Stimulated activated CD4-positive, alpha-beta T cell treated with anti-CD3 and anti-CD28 coated beads, Interleukin-1b, Interleukin-23, amount 100 ng/mL, for 1 hour (primary cell): ENCODE measurements around the gene RAET1L.
"Not testable (repeated sequence)": the region's sequence is repeated elsewhere in the genome, so short reads cannot be mapped to it uniquely, and the experiment has no call there.

ENCODE experiments used
- DNase-seq, 2 donors: peaks; one replicate each; pipeline ENCODE4 v3.0.0-alpha.2; 2020; ENCODE audit warnings: low read depth in 2 of 2

The RAET1L gene

DNA sequence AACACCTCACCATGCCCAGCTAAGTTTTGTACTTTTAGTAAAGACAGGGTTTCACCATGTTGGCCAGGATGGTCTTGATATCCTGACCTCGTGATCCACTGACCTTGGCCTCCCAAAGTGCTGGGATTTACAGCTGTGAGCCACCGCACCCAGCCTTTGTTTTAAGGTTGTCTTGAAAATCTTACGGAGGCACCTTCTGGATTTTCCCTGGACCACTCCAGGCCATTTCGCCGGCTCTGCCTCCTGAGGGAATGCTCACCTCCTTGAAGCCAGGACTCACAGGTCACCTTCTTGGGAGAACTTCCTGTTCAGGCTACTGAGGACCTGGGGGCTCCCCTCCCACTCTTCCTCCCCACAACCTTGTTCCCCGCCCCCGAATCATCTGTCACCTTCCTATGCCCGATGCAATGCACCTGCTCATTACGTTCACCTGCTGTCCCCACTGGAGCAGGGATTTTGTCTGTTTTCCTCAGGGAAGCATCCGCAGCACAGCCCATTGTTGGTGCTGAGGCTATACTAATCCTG is 19.4 kb upstream of the RAET1L start:
- no peak for DNase-seq

DNA sequence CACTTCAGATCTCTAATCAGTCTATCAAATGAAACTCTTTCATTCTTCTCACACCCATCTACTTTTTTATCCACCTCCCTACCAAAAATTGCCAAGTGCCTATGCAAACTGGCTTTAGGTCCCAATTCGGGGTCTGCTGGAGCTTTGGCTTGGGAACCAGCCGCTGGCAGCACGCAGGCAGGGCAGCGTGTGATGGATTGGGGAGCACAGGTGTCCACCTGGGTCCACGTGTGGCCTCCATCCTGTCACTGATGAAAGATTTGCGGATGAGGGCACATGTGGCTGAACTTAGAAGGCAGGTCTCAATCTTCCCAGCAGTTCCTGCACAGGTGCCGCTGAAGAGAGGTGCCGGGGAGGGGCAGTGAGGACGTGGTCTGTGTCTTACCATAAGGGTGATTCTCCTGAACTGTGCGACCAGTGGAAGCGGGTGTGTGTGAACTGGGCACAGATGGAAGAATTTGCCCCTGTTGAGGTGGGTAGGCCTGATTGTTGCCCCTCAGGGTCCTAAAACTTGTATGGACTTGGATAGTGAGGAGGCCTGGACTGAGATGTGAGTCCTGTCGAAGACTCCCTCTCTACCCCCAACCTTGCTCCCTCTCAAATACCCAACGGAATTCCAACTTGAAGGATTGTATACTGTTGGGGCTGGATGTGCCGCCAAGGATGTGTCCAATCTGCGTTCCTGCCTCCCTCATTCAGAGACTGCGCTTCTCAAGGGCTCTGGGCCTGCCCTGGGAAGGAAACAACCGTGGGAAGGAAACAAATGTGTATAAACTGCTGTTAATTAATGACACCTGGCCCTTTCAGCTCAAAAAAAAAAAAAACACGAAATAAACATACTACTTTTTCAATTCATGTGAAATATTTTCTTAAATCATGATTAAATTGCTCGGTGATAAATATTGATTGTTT is 18.4 kb upstream of the RAET1L start:
- no peak for DNase-seq

DNA sequence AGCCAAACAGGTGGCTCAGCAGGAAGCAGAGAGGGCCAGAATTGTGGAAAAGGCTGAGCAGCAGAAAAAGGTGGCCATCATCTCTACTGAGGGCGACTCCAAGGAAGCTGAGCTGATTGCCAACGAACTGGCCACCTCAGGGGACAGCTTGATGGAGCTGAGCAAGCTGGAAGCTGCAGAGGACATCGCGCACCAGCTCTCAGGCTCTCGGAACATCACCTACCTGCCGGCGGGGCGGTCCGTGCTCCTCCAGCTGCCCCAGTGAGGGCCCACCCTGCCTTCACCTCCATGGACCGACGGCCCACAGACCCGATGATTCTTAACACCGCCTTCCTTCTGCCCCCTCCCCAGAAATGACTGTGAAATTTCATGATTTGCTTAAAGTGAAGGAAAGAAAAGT is 17.8 kb upstream of the RAET1L start:
- no peak for DNase-seq

DNA sequence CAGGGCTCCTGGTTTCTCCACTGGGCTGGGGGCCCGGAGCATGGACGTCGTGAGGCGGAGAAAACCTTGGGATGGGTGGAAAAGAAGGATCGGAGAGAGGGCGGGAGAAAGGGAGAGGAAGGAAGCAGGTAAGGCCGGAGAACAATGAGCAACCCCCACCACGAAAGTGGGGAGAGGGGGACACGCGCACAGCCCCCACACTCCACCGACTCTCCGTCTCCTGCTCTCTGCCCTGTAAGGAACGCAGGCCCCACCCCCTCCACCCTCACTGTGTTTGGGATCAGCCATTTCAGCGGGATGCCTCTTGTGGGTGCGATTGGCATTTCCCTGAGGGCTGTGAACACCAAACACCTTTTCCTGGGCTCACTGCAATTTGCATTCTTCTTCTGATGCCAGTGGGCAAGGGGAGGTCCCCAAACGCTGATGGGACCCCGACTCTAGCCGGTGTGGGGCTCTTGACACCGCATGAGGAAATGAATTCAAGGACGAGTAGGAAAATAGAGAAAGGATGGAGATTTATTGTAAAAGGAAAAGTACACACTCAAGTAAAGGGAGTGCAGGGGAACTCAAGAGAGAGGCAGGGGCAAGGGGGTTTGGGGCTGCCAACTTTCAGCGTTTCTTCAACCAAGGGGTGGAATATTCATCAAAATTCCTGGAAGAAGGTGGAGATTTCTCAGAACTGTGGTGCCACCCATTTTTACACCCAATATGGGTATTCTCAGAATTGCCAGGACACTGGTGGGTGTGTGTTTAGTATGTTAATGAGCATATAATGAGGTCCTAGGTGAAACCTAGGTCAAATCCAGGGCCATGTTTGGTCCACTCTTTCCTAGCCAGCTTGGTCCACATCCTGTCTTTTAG is 13.1 kb upstream of the RAET1L start:
- DNase-seq = no peak

DNA sequence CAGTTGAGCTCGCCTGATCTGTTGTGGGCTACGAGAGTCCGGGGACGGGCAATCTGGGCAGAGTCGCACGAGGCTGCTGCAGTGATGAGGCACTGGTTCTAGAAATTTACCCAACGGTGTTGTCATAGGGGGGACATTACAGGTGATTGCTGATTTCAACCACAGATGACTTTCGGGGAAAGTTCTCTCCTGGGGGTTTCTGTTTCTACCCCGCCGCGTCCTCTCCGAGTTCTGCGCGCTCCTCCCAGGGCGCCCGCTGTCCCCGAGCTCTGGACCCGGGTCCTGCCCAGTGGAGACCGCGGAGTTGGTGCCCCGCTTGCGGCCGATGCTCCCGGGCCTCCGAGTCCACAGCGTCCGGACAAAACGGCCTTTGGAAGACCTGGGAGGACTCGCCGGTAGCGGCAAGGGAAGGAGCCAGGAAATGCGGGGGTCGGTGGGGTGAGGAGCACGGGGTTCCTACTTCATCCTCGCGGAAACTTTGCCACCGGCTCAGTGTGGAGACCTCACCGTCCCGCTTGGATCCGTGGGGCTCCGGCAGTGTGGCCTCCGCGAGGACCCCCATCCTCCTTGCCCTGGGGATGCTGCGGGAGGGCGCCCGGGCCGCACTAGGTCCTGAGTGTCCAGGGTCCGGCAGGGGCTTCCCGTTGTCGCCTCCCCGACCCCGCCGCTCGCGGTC is 12.3 kb upstream of the RAET1L start:
- no peak for DNase-seq

DNA sequence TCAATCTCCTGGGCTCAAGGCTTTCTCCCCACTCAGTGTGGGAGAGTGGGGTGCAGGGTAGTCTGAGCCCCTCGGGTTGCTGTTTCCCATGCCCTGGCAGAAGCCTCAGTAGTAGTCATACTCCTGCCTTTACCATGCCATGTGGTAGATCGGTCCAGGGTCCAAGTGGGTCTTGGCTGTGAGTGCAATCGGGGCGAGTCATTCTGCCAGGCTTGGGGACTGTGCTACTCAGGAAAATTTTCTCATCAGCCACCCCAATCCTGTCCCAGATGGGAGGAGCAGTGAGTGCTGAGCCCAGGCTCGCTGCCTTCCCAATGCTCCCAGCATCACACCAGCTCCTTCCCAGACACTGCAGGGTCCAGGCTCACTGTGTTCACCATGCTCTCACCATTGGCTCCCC is 10.7 kb upstream of the RAET1L start:
- DNase-seq = no peak

DNA sequence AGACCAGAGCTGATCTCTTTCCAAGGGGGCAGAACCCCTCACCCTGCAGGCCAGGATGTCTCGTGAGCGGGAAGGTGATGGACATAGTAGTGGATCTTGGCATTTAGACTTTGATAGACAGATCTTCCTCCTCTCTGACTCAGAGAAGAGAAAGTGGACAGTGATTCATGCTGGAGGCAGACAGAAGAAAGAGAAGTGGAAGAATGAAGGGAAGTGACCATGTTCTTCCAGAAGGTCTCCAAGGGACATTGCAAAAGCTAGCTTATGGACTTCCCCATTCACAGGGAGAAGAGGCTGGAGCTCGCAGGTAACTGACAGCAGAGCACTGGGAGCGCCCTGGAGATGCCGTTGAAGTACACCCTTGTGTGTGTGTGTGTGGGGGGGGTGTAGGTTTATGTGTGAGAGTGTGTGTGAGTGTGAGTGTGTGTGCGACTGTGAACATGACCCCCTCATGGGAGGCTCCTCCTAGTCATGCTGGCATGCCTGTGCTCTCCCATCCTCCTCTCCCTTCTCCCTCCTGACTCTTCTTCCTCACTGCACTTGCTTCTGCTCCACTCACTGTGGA is 8.0 kb upstream of the RAET1L start:
- no peak for DNase-seq

DNA sequence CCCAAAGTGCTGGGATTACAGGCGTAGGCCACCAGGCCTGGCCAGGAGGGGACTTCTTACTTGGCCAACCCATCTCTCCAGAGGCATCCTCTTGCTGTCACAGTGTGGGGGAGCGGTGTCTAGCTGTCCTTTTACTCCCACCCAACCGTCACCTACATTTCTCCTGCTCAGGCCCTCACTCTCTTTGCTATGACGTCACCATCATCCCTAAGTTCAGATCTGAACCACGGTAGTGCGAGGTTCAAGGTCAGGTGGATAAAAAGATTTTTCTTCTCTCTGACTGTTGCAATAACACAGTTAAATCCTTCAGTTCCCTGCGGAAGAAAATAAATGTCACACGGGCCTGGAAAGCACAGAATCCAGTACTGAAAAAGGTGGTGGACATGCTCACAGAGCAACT is 7.3 kb upstream of the RAET1L start:
- no peak for DNase-seq

DNA sequence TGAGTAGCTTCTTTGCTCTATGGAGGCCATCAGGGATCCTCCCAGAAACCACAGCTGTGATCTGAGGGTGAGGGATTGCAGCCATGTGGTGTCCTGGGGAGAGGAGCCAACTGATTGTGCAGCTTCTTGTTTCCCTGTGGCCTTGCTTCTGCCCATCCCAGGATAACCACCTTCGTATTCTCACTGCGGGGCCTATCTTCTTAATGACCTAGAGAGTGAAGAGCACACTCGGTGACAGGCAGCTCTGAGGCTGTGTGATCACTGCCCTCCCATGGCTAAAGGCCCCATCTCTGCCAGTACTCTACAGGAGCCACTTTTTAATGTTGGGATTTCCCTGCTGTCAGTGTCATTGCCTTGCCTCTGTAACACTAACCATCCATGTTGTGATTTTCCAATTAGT is 5.3 kb upstream of the RAET1L start:
- no peak for DNase-seq

DNA sequence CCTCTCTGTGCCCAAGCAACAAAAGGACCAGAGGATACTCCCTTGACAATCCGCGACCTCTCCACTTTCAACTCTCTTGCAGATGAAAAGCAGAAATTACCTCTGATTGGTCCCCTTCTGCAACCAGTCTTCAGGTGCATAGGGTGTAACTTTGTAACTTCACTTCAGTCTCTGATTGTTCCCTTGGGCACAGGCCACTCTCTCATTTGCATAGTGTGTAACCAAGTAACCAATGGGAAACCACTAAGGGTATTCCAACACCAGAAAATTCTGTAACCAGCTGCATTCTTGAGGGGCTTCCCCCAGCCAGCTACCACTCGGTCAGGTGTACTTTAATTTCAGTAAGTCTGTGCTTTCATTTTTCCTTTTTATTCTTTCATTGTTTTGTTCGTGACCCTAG is 4.4 kb upstream of the RAET1L start:
- no peak for DNase-seq

DNA sequence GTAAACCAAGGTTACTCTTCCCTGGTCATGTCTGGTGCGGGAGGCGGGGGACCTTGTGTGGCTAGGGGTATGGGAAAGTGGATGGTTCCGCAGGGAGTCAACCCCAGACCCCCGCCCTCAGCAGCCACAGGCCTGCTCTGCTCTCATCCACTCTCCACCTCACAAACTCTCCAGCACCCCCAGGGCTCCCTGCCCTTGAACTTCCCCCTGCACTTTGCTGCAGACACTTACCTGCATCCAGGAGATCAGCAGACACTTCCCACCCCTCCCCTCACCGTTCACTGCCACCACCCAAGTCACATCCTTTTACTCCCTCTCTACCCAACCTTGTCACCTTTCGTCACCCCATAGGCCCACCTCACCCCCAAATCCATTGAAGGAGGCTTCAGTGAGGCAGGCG is 3.9 kb upstream of the RAET1L start:
- DNase-seq = no peak

DNA sequence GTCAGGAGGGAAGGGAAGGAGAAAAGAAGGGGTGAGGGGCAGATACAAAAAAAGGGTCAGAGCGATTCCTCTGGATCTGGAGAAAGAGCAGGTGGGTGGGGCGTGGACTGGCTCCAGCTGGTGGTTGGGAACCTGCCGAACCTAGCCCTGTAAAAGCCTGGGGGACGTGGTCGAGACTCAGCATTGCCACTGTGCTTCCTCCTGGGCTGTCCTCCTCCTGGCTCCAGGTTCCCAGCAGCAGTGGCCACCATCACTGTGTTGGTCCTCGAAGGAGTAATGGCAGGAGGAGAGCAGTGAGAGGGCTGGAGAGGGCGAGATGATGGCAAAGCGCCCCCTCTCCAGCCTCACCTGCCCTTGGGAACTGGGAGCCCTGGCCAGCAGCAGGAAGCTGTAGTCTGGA is 3.5 kb upstream of the RAET1L start:
- no peak for DNase-seq

DNA sequence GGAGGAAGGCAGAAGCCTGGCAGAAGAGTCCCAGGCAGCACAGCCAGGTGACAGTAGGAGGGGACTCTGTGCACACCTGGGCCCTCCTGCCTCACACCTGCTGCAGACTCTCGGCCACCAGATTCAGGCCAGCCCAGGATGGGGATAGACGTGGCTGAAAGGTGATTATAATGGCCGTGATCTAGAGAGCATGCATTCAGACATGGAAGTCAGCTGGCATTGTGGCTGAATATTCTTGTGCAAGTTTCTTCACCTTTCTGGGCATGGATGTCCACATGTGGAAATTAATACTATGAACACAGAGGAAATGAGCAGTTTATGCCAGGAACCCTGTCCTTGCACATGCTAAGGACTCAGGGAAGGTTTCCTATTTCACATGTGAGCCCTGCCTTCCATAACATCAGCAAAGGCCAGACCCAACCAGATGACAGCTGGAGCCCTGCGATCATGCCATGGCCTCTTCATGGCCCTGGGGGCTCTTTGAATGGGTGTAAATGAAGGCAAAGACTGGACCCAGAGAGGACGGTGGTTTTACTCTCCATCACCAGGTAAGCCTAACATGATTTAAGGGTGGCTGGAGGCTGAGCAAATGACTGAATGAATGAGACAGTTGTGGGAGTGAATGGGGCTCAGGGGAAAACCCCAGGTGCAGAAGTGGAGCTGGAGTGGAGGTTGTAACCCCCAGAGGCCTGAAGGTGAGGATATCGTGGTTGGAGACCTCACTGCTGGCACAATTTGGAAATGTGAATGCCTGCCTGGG is 2.7 kb upstream of the RAET1L start:
- no peak for DNase-seq

DNA sequence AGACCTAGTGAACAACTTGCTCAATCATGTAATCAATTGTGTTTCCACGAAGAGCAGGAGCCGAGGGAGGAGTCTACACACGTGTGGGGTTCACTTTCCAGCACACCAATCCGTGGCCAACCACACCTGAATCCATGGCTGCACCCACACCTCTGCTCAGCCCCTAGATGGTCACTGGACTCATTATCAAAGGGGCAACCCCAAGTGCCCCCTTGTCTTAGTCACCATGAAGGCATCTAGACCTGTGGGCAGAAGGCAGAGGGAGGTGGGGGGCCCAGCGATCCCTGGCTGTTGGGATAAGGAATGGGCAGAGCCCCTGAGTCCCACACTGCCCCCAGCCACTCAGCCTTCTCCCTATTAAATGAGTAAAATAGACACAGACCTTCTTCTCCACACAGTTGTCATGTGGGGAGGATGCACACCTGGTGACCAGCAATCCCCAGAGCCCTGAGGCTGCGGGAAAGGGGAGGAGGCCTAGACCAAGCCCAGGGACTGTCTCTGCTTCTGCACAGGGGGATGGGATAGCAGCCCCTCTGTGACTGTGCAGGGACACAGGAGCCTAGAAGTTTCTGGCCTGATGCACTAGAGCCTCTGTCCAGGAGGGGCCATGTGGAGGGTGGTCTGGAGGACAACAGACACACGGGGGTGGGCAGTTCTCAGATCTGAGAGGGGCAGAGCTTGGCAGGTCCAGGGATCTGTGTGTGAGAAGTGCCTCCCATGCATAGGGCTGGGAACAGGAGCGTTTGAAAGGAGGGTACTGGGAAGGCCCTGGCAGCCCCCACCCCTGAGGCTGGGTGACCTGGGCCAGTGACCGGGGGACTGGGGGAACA is 1.9 kb upstream of the RAET1L start:
- DNase-seq = no peak

DNA sequence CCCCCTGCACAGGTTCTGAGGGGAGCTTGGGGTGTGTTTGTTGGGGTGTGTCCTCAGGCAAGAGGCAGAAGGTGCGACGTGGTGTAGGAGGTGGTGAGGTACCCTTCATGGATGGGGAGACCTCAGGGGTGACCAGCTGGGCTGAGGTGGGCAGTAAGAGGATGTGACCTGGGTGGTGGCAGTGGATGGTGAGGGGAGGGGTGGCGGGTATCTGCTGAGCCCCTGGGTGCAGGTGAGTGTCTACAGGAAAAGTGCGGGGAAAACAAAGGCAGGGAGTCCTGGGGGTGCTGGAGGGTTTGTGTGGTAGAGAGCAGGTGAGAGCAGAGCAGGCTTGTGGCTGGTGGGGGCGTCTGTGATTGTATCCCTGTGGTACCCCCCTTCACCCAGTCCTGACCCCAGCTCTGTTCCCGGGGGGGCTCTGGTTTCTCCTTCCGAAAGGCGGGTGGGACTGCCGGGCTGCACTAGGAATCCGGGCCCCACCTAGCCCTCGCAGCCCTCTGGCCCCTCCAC is 631 bp downstream of the RAET1L start:
- no peak for DNase-seq

DNA sequence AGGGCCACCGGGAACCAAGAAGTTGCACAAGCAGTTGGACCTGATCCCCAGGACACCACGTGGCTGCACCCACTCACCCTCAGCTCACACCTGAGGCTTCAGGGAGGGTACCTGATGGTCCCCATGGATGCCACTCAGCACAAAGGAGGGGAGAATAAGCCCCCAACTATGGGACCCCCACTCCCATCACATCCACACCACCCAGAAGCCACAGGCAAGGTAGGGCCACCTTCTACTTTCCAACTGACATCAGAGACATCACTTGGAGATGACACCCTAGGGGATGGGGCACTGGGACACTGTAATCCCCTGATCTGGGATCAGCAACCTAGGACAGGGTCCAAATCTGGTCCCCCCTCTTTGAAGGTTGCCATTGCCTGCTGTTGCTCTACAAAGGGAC is 1.3 kb downstream of the RAET1L start:
- not testable (repeated sequence) for DNase-seq

DNA sequence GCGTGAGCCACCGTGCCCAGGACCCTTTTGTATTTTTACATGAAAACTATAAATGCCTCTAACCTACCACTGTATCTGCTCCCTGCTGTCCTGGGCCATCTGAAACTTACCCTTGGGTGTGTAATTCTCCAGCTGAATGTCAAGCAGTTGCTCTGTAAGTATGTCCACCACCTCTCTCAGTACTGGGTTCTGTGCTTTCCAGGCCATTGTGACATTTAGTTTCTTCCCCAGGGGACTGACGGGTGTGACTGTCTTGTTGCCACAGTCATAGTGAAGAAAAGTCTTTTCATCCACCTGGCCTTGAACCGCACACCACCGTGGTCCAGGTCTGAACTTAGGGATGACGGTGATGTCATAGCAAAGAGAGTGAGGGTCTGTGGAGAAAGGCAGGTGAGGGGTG is 3.5 kb downstream of the RAET1L start:
- DNase-seq = not testable (repeated sequence)

DNA sequence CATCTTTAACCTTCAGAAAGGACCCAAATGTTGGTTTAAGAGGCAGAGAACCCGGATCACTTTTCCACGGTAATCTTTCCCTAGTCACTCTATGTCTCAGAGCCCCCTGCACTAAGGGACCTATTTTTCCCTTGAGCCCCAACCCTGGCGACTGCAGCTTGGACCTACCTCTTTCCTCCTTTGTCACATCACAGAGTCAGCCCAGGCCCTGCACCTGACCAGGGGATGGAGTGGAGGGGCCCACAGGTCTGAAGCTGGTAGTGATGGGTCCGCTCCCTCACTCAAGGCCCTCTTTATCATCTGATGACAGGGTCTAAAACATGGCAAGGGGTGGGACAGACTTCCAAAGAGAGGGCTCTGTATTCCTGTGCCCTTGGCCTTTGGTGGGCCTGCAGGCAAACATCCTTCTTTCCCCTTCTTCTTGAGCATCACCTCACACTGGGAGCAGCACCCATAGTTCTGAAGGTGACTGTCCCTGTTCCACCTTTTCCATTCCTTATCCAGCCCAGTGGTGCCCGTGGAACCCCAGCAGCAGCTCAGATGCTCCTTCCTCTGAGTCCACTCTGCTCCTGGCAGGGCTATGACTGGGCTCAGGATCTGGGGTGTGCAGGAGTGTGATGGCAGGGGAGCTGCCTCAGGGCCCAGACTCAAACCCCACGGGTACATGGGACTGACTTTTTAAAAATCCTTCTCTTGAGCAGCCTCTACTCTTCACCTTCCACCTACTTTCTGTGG is 6.3 kb downstream of the RAET1L start:
- DNase-seq = no peak

DNA sequence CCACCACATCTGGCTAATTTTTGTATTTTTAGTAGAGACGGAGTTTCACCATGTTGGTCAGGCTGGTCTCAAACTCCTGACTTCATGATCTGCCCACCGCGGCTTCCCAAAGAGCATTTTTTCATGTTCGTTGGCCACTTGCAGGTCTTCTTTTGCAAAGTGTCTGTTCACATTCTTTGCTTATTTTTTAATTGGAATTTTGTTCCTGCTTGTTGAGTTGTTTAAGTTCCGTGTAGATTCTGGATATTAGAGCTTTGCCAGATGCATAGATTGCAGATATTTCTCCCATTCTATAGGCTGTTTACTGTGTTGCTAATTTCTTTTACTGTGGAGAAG is 8.2 kb downstream of the RAET1L start:
- not testable (repeated sequence) for DNase-seq
